HepG2 (cell line): ENCODE measurements around the gene COL26A1. TPM values are rescaled to one million over a fixed set of nuclear protein-coding genes. Genes with fewer than 3 reads are reported as not detected.

ENCODE experiments used
- ASH2L ChIP-seq: fragments of 300-600, 200-600 bp; sonication (generic); IDR thresholded peaks from 2 replicates; pipeline ENCODE4 v1.7.0; 2017; ENCODE audit warnings: low read depth, mild to moderate bottlenecking, moderate library complexity, mixed read lengths, low read length; ENCODE audit not compliant: insufficient read length
- CREB3 ChIP-seq: sonication (generic); formaldehyde crosslinking; IDR thresholded peaks from 2 replicates; pipeline ENCODE4 v1.5.0; 2020; ENCODE audit warnings: missing genetic modification reagents
- GMEB2 ChIP-seq: IDR thresholded peaks from 2 replicates; pipeline ENCODE4 v1.6.1; 2016; ENCODE audit warnings: missing biosample characterization, missing genetic modification reagents, low read depth
- JDP2 ChIP-seq: sonication (generic); formaldehyde crosslinking; IDR thresholded peaks from 2 replicates; pipeline ENCODE4 v1.8.1; 2022; ENCODE audit warnings: missing genetic modification reagents, borderline replicate concordance
- KDM5A ChIP-seq: fragments of 200-600 bp; sonication (generic); IDR thresholded peaks from 2 replicates; pipeline ENCODE4 v1.7.0; 2018; ENCODE audit warnings: antibody characterized with exemption, mild to moderate bottlenecking, low read length, borderline replicate concordance
- MAZ ChIP-seq, 2 experiments: sonication (generic) in 1 of 2; formaldehyde crosslinking in 1 of 2; IDR thresholded peaks; 2 replicates each; pipeline versions ENCODE4 v1.5.0 to v1.6.1; 2012 to 2020; ENCODE audit warnings: low read depth in 2 of 2, mild to moderate bottlenecking in 2 of 2, borderline replicate concordance in 1 of 2, improper control_type of control experiment in 1 of 2, low read length in 1 of 2, missing genetic modification reagents in 1 of 2, moderate library complexity in 1 of 2
- NFYC ChIP-seq: IDR thresholded peaks from 2 replicates; pipeline ENCODE4 v1.6.1; 2016; ENCODE audit warnings: missing genetic modification reagents, missing compliant biosample characterization
- TBX3 ChIP-seq: fragments of 450-650 bp; IDR thresholded peaks from 2 replicates; pipeline ENCODE4 v1.6.1; 2017; ENCODE audit warnings: antibody characterized with exemption, mild to moderate bottlenecking, inconsistent platforms, borderline replicate concordance
- TFAP4 ChIP-seq: sonication (generic); IDR thresholded peaks from 2 replicates; pipeline ENCODE4 v1.6.1; 2016; ENCODE audit warnings: low read depth, borderline replicate concordance
- TSC22D2 ChIP-seq: sonication (generic); formaldehyde crosslinking; IDR thresholded peaks from 2 replicates; pipeline ENCODE4 v1.5.1; 2020; ENCODE audit warnings: missing genetic modification reagents, mild to moderate bottlenecking, borderline replicate concordance
- ZBED4 ChIP-seq: sonication (generic); formaldehyde crosslinking; IDR thresholded peaks from 2 replicates; pipeline ENCODE4 v1.4.0; 2020; ENCODE audit warnings: missing genetic modification reagents, borderline replicate concordance
- ZNF558 ChIP-seq: sonication (generic); formaldehyde crosslinking; IDR thresholded peaks from 2 replicates; pipeline ENCODE4 v1.9.0; 2022; ENCODE audit warnings: mild to moderate bottlenecking, missing genetic modification reagents, borderline replicate concordance
- ZNF850 ChIP-seq: sonication (generic); formaldehyde crosslinking; conservative IDR thresholded peaks from 2 replicates; pipeline ENCODE4 v1.9.0; 2021; ENCODE audit warnings: mild to moderate bottlenecking, missing genetic modification reagents
- polyA plus RNA-seq, 8 experiments: library from polyadenylated mRNA; depleted of rRNA in 3 of 8; stranded (reverse) in 7 of 8; unstranded in 1 of 8; fragments of >200 nt; fragmentation: Illumina TruSeq in 4 of 8; extraction: Trizol in 4 of 8; gene quantifications; 2 replicates each; pipeline versions ENCODE4 v1.2.1 to v1.2.3, GENCODE V29; 2011 to 2016; ENCODE audit warnings: low read depth in 4 of 8, missing spikeins in 1 of 8, mixed read lengths in 1 of 8; ENCODE audit not compliant: insufficient read depth in 1 of 8
- total RNA-seq, 5 experiments: library from RNA; depleted of rRNA; stranded (reverse); fragments of >200 nt; fragmentation: Illumina TruSeq; extraction: Trizol; gene quantifications; 2 replicates each; pipeline ENCODE4 v1.2.3, GENCODE V29; 2016; ENCODE audit warnings: low read depth in 1 of 5
- TF ChIP-seq, protein P1 (sequence below): sonication (generic); formaldehyde crosslinking; IDR thresholded peaks from 2 replicates; pipeline ENCODE4 v1.4.0; 2020; ENCODE audit warnings: missing genetic modification reagents, borderline replicate concordance
- TF ChIP-seq, protein P2 (sequence below): sonication (generic); formaldehyde crosslinking; IDR thresholded peaks from 2 replicates; pipeline ENCODE4 v1.5.0; 2020; ENCODE audit warnings: missing genetic modification reagents
- TF ChIP-seq, protein P3 (sequence below): sonication (generic); formaldehyde crosslinking; IDR thresholded peaks from 2 replicates; pipeline ENCODE4 v1.4.0; 2020; ENCODE audit warnings: missing genetic modification reagents

Gene COL26A1
- total and polyA plus RNA-seq, 2 of the 13 experiments (the other 11 are each of a cell fraction or from before 2014, with no cell fraction given) = 7.8 to 9.2 TPM

DNA sequence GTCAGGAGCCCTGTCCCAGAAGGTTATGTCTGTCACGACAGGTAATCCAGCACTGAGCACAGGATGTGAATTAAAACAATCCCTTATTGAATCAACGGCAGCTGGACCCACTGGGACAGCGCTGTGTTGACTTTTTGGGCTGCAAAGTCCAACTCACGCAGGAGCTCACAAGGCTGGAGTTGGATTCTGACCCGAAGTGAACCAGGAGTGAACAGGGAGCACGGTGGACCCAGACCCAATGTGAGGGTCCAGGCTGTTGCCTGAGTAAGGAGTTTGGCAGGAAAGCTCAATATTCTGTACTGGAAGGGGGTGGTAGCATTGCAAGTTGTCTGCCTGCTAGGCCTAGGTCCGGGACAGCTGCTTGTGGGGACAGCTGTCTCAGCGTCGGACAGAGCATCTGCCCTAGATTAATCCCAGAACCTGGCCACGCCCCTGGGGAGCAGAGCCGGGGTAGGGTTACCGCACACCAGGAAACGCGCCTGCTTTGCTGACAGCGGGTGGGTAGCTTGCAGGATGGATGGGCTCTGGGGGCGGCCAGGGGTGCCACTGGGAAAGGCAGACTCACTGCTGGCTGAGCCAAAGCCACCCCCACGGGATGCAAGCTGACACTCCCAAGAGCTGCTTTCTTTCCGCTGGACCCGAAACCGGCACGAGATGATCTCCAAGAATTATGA, 24.0 kb downstream of the COL26A1 start (continued):
- TF ChIP-seq NFYC (CRISPR knock-in tag) (no peak), JDP2 (CRISPR knock-in tag) (no peak), ZNF850 (CRISPR knock-in tag) (no peak), ZBED4 (CRISPR knock-in tag) (peak; percentile 99), TBX3 (no peak), KDM5A (no peak), ZNF558 (CRISPR knock-in tag) (0 out of 2 replicates have a peak, but pooled peaks have one; percentile 38), GMEB2 (CRISPR knock-in tag) (no peak), ASH2L (peak; percentile 95), CREB3 (no peak), TFAP4 (peak; percentile 85), TSC22D2 (CRISPR knock-in tag) (no peak), MAZ (IDR thresholded peaks at IDR 0.05; ENCODE audit: borderline replicate concordance, low read depth, low read length) (no peak), MAZ (CRISPR knock-in tag; IDR thresholded peaks at IDR 0.05; ENCODE audit: low read depth) (peak; percentile 73)
- TF ChIP-seq, protein P1, sequence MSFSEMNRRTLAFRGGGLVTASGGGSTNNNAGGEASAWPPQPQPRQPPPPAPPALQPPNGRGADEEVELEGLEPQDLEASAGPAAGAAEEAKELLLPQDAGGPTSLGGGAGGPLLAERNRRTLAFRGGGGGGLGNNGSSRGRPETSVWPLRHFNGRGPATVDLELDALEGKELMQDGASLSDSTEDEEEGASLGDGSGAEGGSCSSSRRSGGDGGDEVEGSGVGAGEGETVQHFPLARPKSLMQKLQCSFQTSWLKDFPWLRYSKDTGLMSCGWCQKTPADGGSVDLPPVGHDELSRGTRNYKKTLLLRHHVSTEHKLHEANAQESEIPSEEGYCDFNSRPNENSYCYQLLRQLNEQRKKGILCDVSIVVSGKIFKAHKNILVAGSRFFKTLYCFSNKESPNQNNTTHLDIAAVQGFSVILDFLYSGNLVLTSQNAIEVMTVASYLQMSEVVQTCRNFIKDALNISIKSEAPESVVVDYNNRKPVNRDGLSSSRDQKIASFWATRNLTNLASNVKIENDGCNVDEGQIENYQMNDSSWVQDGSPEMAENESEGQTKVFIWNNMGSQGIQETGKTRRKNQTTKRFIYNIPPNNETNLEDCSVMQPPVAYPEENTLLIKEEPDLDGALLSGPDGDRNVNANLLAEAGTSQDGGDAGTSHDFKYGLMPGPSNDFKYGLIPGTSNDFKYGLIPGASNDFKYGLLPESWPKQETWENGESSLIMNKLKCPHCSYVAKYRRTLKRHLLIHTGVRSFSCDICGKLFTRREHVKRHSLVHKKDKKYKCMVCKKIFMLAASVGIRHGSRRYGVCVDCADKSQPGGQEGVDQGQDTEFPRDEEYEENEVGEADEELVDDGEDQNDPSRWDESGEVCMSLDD = no peak
- TF ChIP-seq, protein P2, sequence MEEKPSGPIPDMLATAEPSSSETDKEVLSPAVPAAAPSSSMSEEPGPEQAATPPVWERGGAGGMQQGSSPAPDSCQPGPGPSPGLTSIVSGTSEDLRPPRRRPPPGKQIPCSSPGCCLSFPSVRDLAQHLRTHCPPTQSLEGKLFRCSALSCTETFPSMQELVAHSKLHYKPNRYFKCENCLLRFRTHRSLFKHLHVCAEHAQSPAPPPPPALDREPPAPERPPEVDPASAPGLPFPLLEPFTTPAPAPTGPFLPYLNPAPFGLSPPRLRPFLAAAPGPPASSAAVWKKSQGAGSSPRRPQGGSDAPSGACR = no peak
- TF ChIP-seq, protein P3, sequence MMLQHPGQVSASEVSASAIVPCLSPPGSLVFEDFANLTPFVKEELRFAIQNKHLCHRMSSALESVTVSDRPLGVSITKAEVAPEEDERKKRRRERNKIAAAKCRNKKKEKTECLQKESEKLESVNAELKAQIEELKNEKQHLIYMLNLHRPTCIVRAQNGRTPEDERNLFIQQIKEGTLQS = no peak
